NCI-H128 (cell line): Measurements from ENCODE around the gene ELAPOR1.

Source experiments
- DNase-seq: peaks from one replicate; lab custom pipeline; 2025; ENCODE audit not compliant: unreplicated experiment; lab: John Stamatoyannopoulos, UW

ELAPOR1 gene, protein sequence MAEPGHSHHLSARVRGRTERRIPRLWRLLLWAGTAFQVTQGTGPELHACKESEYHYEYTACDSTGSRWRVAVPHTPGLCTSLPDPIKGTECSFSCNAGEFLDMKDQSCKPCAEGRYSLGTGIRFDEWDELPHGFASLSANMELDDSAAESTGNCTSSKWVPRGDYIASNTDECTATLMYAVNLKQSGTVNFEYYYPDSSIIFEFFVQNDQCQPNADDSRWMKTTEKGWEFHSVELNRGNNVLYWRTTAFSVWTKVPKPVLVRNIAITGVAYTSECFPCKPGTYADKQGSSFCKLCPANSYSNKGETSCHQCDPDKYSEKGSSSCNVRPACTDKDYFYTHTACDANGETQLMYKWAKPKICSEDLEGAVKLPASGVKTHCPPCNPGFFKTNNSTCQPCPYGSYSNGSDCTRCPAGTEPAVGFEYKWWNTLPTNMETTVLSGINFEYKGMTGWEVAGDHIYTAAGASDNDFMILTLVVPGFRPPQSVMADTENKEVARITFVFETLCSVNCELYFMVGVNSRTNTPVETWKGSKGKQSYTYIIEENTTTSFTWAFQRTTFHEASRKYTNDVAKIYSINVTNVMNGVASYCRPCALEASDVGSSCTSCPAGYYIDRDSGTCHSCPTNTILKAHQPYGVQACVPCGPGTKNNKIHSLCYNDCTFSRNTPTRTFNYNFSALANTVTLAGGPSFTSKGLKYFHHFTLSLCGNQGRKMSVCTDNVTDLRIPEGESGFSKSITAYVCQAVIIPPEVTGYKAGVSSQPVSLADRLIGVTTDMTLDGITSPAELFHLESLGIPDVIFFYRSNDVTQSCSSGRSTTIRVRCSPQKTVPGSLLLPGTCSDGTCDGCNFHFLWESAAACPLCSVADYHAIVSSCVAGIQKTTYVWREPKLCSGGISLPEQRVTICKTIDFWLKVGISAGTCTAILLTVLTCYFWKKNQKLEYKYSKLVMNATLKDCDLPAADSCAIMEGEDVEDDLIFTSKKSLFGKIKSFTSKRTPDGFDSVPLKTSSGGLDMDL

DNA sequence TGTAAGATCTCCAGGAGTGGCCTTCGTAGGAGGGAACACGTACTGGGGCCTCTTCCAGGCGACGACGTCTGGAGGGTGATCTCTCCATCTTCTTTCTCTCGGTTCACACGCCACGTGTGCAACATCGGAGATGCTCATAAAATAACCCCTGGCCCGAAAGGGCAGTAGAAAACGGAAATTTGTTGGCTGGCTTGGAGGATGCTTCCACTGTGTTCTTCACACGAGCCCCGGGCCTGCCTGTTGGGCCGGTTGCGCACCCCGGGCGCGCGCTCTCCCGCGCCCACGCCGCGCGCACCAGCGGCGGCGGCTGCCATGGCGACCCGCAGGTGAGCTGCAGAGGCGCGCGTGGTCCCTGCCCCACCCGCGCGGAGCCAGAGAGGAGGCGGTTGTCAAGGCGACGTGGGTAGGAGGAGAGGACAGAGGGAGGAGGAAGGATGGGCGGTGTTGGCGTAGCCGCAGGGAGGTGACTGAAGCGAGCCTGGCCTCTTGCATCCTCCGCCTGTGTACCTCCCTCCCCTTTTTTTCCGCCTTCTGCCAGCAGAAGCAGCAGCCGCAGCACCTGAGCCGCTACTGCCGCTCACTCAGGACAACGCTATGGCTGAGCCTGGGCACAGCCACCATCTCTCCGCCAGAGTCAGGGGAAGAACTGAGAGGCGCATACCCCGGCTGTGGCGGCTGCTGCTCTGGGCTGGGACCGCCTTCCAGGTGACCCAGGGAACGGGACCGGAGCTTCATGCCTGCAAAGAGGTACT is at the start of gene ELAPOR1:
TSS of gene ELAPOR1 (plus strand) at position 526 of the 752 bp plus-strand sequence. CDS start at position 595, 69 bp downstream.
- peak; percentile 78 for DNase-seq

- no peak for DNase-seq
These were observed 48.8 kb upstream of the ELAPOR1 start for GRCh38 chr1:109065137-109065536.

DNA sequence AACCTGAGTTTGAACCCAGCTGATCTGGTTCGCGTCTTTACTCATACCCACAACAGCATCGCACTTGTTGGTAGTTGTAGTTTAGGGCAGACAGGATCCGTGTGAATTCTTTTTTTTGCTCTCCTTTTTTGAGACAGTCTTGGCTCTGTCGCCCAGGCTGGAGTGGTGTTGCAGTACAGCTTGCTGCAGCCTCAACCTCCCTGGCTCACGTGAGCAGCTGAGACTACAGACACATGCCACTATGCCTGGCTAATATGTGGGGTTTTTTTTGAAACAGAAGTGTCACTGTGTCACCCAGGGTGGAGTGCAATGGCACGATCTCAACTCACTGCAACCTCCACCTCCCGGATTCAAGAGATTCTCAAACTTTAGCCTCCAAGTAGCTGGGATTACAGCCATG is 46.0 kb upstream of the ELAPOR1 start:
- DNase-seq, result no peak

DNA sequence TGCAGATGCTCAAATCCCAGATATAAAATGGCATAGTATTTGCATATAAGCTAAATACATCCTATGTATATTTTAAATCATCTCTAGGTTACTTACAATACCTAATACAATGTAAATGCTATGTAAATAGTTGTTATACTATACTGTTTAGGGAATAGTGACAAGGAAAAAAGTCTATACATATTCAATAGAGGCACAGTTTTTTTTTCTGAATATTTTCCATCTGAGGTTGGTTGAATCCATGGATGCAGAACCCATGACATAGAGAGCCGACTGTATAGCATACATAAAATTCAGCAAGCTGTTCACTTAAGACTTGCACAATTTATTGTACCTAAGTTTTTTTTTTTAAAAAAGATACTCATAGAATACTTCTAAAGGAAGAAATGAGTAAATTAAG is 44.6 kb upstream of the ELAPOR1 start:
- DNase-seq, result no peak

DNA sequence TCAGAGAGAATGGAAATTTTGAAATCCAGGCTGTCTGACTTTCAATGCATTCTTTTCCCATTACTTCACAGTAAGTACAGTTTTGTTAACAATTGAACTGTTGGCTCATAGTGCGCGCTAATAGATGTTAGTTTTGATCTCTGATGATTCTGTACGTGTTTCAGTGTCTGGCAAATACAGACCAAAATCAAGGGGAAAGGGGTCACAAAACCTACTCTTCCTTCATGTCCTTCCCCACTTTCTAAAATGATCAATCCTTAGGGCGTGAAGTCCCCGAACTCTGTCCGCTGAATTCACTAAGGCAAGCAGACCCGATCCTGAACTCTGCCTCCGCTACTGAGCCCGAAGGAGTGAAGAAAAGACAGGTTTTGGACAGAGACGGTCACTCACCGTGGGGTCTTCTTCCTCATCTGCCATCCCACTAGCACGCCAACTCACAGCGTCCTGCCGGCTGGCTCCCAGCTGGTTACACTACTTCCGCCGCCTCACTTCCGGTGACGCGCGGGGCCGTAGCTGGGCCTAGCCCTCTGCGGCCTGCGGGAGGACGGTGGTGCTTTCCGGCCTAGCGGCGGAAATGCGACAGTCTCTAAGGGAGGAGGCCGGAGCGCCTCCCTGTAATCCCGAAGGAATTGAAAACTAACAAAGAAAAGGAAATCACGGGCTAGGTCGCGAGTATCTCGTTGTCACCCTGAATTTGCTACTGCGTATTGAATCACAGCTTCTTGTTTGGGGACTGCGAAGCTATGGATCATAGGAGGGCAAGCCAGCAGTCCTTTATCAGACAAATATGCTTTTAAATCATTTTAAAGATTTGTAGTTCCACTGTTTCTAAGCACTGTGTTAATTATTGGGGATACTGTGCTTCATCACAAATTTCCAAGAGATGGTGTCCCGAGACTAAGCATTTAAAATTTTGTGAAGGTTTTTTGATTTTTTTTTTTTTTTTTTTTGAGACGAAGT is 38.1 kb upstream of the ELAPOR1 start, which contains the start of gene TAF13:
TSS of gene TAF13 (minus strand) at position 473 of the 960 bp plus-strand sequence. CDS start at position 417, 56 bp downstream.
- DNase-seq, result peak; percentile 76

DNA sequence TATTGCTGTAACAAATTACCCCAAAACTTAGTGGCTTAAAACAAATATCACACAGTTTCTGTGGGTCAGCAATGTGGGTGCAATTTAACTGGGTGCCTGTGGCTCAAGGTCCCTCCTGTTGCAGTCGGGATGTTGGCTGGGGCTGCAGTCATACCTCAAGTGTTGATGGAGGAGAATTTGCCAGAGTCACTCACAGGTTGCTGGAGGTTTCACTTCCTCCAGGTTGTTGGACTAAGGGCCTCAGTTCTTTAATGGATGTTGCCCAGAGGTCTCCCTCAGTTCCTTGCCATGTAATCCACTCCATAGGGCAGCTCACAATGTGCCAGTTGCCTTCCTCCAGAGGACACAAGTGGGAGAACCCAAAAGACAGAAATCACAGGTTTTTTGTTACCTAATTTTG is 35.6 kb upstream of the ELAPOR1 start:
- no peak for DNase-seq

GRCh38 chr1:109079240-109079622 is 34.7 kb upstream of the ELAPOR1 start:
- DNase-seq, result no peak

- no peak for DNase-seq
These were observed 33.4 kb upstream of the ELAPOR1 start for GRCh38 chr1:109080441-109081082.

GRCh38 chr1:109083501-109083900 is 30.4 kb upstream of the ELAPOR1 start:
- DNase-seq, result no peak

GRCh38 chr1:109083923-109084322 is 30.0 kb upstream of the ELAPOR1 start:
- DNase-seq, result no peak

GRCh38 chr1:109084563-109085517 is 29.1 kb upstream of the ELAPOR1 start:
- no peak for DNase-seq

GRCh38 chr1:109089242-109090015 is 24.5 kb upstream of the ELAPOR1 start:
- peak; percentile 5 for DNase-seq

GRCh38 chr1:109090196-109091077 is 23.5 kb upstream of the ELAPOR1 start, which contains the start of gene TMEM167B:
Gene TMEM167B, plus strand, starts transcription at chr1:109090764. Its CDS starts 109 bp downstream, at chr1:109090873.
- DNase-seq, result peak; percentile 86

DNA sequence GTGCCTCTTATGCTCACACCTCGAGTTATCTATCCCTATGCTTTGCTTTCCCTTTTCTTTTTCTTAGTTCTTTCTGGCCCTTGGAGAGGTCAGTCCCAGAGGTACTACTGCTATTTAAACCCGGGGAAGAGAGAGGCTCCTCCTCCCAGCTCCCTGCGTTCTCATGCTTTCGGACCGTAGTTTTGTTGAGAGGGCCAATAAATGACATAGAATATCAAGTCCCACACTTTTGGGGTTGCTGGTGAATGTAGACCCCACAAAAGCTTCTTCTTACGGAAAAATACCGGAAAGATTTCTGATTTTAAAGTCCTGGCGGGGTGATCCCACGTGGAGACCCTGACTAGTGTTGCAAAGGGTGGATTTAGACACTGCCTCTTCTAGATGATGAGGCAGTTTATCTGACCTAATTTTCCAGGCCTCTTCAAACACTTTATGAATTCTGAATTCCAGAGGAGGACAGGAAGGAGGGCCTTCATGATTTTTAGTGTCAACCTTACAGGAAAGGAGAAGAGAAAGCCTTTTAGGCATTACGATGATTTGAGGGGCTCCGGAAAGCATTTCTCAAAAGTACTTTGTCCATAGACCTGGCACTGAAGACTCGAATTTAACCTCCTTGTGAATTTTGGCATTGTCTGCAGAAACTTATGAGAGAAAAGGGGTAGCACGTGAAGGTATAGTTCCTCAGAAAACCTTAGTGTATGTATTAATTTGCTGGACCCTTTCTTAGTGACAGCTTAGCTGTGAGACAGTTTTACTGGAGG is 22.7 kb upstream of the ELAPOR1 start:
- no peak for DNase-seq

GRCh38 chr1:109091839-109092193 is 22.1 kb upstream of the ELAPOR1 start:
- DNase-seq, result no peak

DNA sequence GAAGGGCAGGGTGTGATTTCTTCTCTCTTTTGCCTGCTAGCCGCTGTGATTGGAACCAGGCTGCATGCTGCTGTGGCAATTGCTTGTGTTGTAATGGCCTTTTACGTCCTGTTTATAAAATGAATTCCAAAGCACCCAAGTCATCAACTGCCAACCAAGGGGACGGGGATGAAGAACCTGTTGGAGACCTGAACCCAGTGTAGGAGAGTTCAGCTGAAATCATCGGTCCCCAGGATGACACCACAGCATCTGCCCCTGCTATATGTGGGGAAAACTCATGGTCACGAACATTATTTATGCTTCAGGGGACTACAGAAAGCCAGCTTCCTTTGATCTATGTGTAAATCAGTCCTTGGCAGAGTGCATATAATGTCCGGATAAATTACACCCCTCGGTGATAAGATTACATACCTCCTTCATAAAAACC is 19.5 kb upstream of the ELAPOR1 start:
- DNase-seq, result no peak
